SK-N-SH treated with all-trans-retinoic acid at 6 μM for 48 hours (cell line): Measurements from ENCODE around the gene MAGEA8.
A peak's percentile ranks its signal among the peaks of the same experiment; 100 is the strongest.
"Not testable (repeated sequence)": the region's sequence is repeated elsewhere in the genome, so short reads cannot be mapped to it uniquely, and the experiment has no call there.

Source experiments
- ATAC-seq: fragments of 200-7000 bp; cut with Tn5 transposase; 3 replicates; pipeline ENCODE4 v1.9.1; 2020; ENCODE audit warnings: mild to moderate bottlenecking, moderate library complexity
- ARNTL ChIP-seq: fragments of 450-650 bp; formaldehyde crosslinking; IDR thresholded peaks from 2 replicates; pipeline ENCODE4 v1.5.0; 2020; ENCODE audit warnings: low read depth, mild to moderate bottlenecking, moderate library complexity, borderline replicate concordance
- BACH2 ChIP-seq: fragments of 250-450 bp; sonication (Bioruptor Pico); IDR thresholded peaks from 2 replicates; pipeline ENCODE4 v1.9.0; 2021; ENCODE audit warnings: mild to moderate bottlenecking, borderline replicate concordance
- CREB5 ChIP-seq: fragments of 250-450 bp; sonication (Bioruptor Pico); IDR thresholded peaks from 2 replicates; pipeline ENCODE4 v1.5.1; 2020; ENCODE audit warnings: low read depth, mild to moderate bottlenecking, moderate library complexity
- CSDC2 ChIP-seq: fragments of 250-450 bp; sonication (Bioruptor Pico); IDR thresholded peaks from 2 replicates; pipeline ENCODE4 v1.5.0; 2020; ENCODE audit warnings: mild to moderate bottlenecking, moderate library complexity
- CSRNP3 ChIP-seq: fragments of 250-450 bp; sonication (Bioruptor Pico); IDR thresholded peaks from 2 replicates; pipeline ENCODE4 v1.5.1; 2021; ENCODE audit warnings: mild to moderate bottlenecking, moderate library complexity
- ESRRG ChIP-seq: fragments of 250-450 bp; sonication (Bioruptor Pico); IDR thresholded peaks from 2 replicates; pipeline ENCODE4 v1.6.1; 2021; ENCODE audit warnings: mild to moderate bottlenecking
- GLIS3 ChIP-seq: fragments of 250-450 bp; sonication (Bioruptor Pico); IDR thresholded peaks from 2 replicates; pipeline ENCODE4 v1.5.0; 2020; ENCODE audit warnings: mild to moderate bottlenecking, moderate library complexity
- OSR1 ChIP-seq: fragments of 250-450 bp; sonication (Bioruptor Pico); IDR thresholded peaks from 2 replicates; pipeline ENCODE4 v1.8.0; 2022; ENCODE audit warnings: moderate library complexity, mild to moderate bottlenecking, inconsistent platforms
- PATZ1 ChIP-seq: fragments of 250-450 bp; sonication (Bioruptor Pico); IDR thresholded peaks from 2 replicates; pipeline ENCODE4 v1.8.0; 2020; ENCODE audit warnings: mild to moderate bottlenecking, moderate library complexity, borderline replicate concordance
- POU6F1 ChIP-seq: fragments of 250-450 bp; sonication (Bioruptor Pico); IDR thresholded peaks from 2 replicates; pipeline ENCODE4 v1.8.0; 2021; ENCODE audit warnings: low read depth, mild to moderate bottlenecking, moderate library complexity, borderline replicate concordance
- RARB ChIP-seq: fragments of 250-450 bp; sonication (Bioruptor Pico); IDR thresholded peaks from 2 replicates; pipeline ENCODE4 v1.8.0; 2021; ENCODE audit warnings: mild to moderate bottlenecking, moderate library complexity
- TCF4 ChIP-seq: fragments of 250-450 bp; sonication (Bioruptor Pico); IDR thresholded peaks from 2 replicates; pipeline ENCODE4 v1.8.0; 2021; ENCODE audit warnings: mild to moderate bottlenecking, moderate library complexity, borderline replicate concordance
- TOX ChIP-seq: fragments of 250-450 bp; sonication (Bioruptor Pico); IDR thresholded peaks from 2 replicates; pipeline ENCODE4 v1.8.0; 2021; ENCODE audit warnings: mild to moderate bottlenecking, moderate library complexity, borderline replicate concordance
- TSHZ2 ChIP-seq: fragments of 250-450 bp; sonication (Bioruptor Pico); IDR thresholded peaks from 2 replicates; pipeline ENCODE4 v1.5.0; 2020; ENCODE audit warnings: mild to moderate bottlenecking, moderate library complexity
- ZFP3 ChIP-seq: fragments of 250-450 bp; sonication (Bioruptor Pico); IDR thresholded peaks from 2 replicates; pipeline ENCODE4 v1.5.0; 2020; ENCODE audit warnings: mild to moderate bottlenecking, moderate library complexity
- ZFP30 ChIP-seq: fragments of 450-650 bp; formaldehyde crosslinking; IDR thresholded peaks from 2 replicates; pipeline ENCODE4 v1.5.0; 2022; ENCODE audit warnings: mild to moderate bottlenecking, moderate library complexity
- ZNF565 ChIP-seq: fragments of 450-650 bp; formaldehyde crosslinking; conservative IDR thresholded peaks from 2 replicates; pipeline ENCODE4 v1.5.0; 2020; ENCODE audit warnings: low read depth, mild to moderate bottlenecking, moderate library complexity
- ZNF70 ChIP-seq: fragments of 450-650 bp; formaldehyde crosslinking; IDR thresholded peaks from 2 replicates; pipeline ENCODE4 v1.5.0; 2020; ENCODE audit warnings: mild to moderate bottlenecking, moderate library complexity
- ZNF8 ChIP-seq: fragments of 450-650 bp; formaldehyde crosslinking; IDR thresholded peaks from 2 replicates; pipeline ENCODE4 v1.5.0; 2020; ENCODE audit warnings: mild to moderate bottlenecking, moderate library complexity

MAGEA8 gene

GRCh38 chrX:149881081-149881711, at the start of gene MAGEA8:
Gene MAGEA8, plus strand, starts transcription at chrX:149881183. Its CDS starts 3,090 bp downstream, at chrX:149884273.
- ATAC-seq: peak; percentile 63
- no peak for TF ChIP-seq CSDC2 (CRISPR knock-in tag)

- TF ChIP-seq ZFP30 (CRISPR knock-in tag): no peak
- no peak for TF ChIP-seq RARB (CRISPR knock-in tag)
- TF ChIP-seq ZNF8 (CRISPR knock-in tag): no peak
- TF ChIP-seq ZNF70 (CRISPR knock-in tag): no peak
- no peak for ATAC-seq
Observed at GRCh38 chrX:149831473-149831872, 49.5 kb upstream of the MAGEA8 start.

- not testable (repeated sequence) for ATAC-seq
Observed at GRCh38 chrX:149836728-149837127, 44.3 kb upstream of the MAGEA8 start.

GRCh38 chrX:149837167-149837566, 43.8 kb upstream of the MAGEA8 start:
- TF ChIP-seq ZNF565 (CRISPR knock-in tag): no peak
- TF ChIP-seq ZFP30 (CRISPR knock-in tag): no peak
- TF ChIP-seq PATZ1 (CRISPR knock-in tag): no peak
- no peak for TF ChIP-seq ESRRG
- no peak for TF ChIP-seq BACH2 (CRISPR knock-in tag)
- TF ChIP-seq ZFP3 (CRISPR knock-in tag): no peak
- TF ChIP-seq TSHZ2 (CRISPR knock-in tag): no peak
- TF ChIP-seq CSDC2 (CRISPR knock-in tag): no peak
- no peak for TF ChIP-seq CREB5 (CRISPR knock-in tag)
- no peak for TF ChIP-seq GLIS3
- no peak for TF ChIP-seq TCF4 (CRISPR knock-in tag)
- no peak for TF ChIP-seq ARNTL
- TF ChIP-seq CSRNP3 (CRISPR knock-in tag): no peak
- TF ChIP-seq RARB (CRISPR knock-in tag): no peak
- no peak for ATAC-seq

GRCh38 chrX:149837639-149838038, 43.3 kb upstream of the MAGEA8 start:
- no peak for ATAC-seq
- TF ChIP-seq CSDC2 (CRISPR knock-in tag): no peak
- no peak for TF ChIP-seq POU6F1 (CRISPR knock-in tag)
- no peak for TF ChIP-seq TSHZ2 (CRISPR knock-in tag)
- TF ChIP-seq OSR1 (CRISPR knock-in tag): no peak
- no peak for TF ChIP-seq PATZ1 (CRISPR knock-in tag)
- TF ChIP-seq ZFP3 (CRISPR knock-in tag): no peak
- TF ChIP-seq TOX (CRISPR knock-in tag): no peak
- no peak for TF ChIP-seq ZNF8 (CRISPR knock-in tag)
- no peak for TF ChIP-seq ESRRG
